ENCODE data around the gene GNG7. TPM values are rescaled to one million over a fixed set of nuclear protein-coding genes. Genes with fewer than 3 reads are reported as not detected.

Gene GNG7
- polyA plus RNA-seq, 1 donor (not counting 4 experiments of a cell fraction or from before 2014, with no cell fraction given): 0.01 TPM

DNA sequence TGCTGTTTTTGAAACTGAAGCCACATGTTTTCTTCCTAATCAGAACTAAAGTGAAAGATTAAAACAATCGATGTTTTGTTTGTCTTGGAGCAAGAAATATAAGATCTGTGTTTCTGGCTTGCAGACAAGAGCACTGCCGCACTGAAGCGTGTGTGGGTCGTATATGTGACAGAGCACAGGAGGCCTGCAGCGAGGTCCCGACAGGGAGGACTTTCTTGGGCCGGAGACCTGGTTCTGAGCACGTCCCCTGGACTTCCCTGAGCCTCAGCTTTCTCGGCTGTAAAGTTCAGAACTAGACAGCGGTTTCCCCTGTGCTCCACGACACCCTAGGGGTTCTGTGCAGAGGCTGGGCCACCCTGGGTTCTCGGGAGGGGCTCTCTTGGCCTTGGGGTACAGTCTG is 166.0 kb downstream of the GNG7 start:
- FAIRE-seq: no peak
- no peak overlapping the region for H2AFZ ChIP-seq (ENCODE audit: control insufficient read depth, low read length)
- DNase-seq (ENCODE audit: low read depth, low spot score): no peak
- dilution Hi-C loops (cut with MboI; ENCODE audit: extremely low pct_ligation_motif_present, low sequenced_read_pairs): no loop called here
- no peaks in the 10 kb centered on the region for H4K20me1 ChIP-seq (ENCODE audit: control insufficient read depth, extremely low read depth, insufficient read depth, low read length)
- no peak overlapping the region for H3K9ac ChIP-seq (ENCODE audit: control insufficient read depth, extremely low read depth, insufficient read depth, low read length)
- no peaks in the 10 kb centered on the region for H3K36me3 ChIP-seq (ENCODE audit: control insufficient read depth in 2 of 2, extremely low read depth in 1 of 2, insufficient read depth in 2 of 2, low read length in 2 of 2)
- H3K9me3 ChIP-seq (ENCODE audit: control insufficient read depth, low read depth, low read length): peaks cover 4% of the 10 kb centered on the region
- H3K4me1 ChIP-seq (ENCODE audit: control insufficient read depth, extremely low read depth, insufficient read depth, low read length): peaks cover 38% of the 10 kb centered on the region
- no peaks in the 10 kb centered on the region for H3K79me2 ChIP-seq (ENCODE audit: control insufficient read depth, insufficient read depth, low read length)
- H3K4me3 ChIP-seq (ENCODE audit: control insufficient read depth in 2 of 3, extremely low read depth in 1 of 3, insufficient read depth in 2 of 3, low read depth in 1 of 3, low read length in 3 of 3): no peak overlapping the region
- no peaks in the 10 kb centered on the region for H3K27me3 ChIP-seq (ENCODE audit: control insufficient read depth, extremely low read depth, insufficient read depth, low read length)
- H3K9me1 ChIP-seq (ENCODE audit: control insufficient read depth, extremely low read depth, insufficient read depth, low read length): no peaks in the 10 kb centered on the region
- no peak overlapping the region for H3K27ac ChIP-seq (ENCODE audit: control insufficient read depth, insufficient read depth, low read length)
- no peak overlapping the region for H3K4me2 ChIP-seq (ENCODE audit: control insufficient read depth, extremely low read depth, insufficient read depth, low read depth, low read length)
- TF ChIP-seq EZH2 (IDR thresholded peaks at IDR 0.05; ENCODE audit: low read length): no peak
- TF ChIP-seq, protein P1, sequence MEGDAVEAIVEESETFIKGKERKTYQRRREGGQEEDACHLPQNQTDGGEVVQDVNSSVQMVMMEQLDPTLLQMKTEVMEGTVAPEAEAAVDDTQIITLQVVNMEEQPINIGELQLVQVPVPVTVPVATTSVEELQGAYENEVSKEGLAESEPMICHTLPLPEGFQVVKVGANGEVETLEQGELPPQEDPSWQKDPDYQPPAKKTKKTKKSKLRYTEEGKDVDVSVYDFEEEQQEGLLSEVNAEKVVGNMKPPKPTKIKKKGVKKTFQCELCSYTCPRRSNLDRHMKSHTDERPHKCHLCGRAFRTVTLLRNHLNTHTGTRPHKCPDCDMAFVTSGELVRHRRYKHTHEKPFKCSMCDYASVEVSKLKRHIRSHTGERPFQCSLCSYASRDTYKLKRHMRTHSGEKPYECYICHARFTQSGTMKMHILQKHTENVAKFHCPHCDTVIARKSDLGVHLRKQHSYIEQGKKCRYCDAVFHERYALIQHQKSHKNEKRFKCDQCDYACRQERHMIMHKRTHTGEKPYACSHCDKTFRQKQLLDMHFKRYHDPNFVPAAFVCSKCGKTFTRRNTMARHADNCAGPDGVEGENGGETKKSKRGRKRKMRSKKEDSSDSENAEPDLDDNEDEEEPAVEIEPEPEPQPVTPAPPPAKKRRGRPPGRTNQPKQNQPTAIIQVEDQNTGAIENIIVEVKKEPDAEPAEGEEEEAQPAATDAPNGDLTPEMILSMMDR (optimal IDR thresholded peaks at IDR 0.05 in 1 of 3, IDR thresholded peaks at IDR 0.05 in 1 of 3, conservative IDR thresholded peaks at IDR 0.05 in 1 of 3; ENCODE audit: extremely low read depth in 1 of 3, insufficient read depth in 2 of 3, low read length in 3 of 3): no peak

DNA sequence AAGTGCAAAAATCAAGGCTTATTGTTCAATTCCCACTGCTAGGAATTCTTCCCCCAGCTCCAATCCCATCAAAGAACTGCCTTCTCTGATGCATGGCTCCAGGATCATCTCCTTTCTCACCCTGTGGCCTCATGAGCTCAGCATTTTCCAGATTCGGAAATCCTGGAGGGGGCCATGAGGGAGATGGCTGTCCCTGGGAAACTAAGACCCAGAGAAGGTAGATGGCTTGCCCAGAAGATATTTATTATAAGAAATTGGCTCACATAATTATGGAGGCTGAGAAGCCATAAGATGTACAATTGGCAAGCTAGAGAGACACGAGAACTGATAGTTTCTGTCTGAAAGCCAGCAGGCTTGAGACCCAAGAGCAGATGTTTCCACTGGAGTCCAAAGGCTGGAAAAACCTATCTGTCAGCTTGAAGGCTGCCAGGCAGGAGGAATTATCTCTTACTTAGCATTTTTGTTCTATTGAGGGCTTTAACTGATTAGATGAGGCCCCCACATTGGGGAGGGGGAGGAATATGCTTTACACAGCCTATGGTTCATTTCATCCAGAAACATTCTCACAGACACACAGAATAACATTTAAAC is 168.0 kb downstream of the GNG7 start:
- Histone ChIP-seq H3K4me2 (ENCODE audit: control insufficient read depth, extremely low read depth, insufficient read depth, low read depth, low read length) (no peak overlapping the region), H3K4me1 (ENCODE audit: control insufficient read depth, extremely low read depth, insufficient read depth, low read length) (peaks cover 30% of the 10 kb centered on the region)

More for the DNA sequence above, 168.0 kb downstream of the GNG7 start:
- Histone ChIP-seq H3K4me3 (ENCODE audit: control insufficient read depth in 2 of 3, extremely low read depth in 1 of 3, insufficient read depth in 2 of 3, low read depth in 1 of 3, low read length in 3 of 3) (no peak overlapping the region), H3K27me3 (ENCODE audit: control insufficient read depth, extremely low read depth, insufficient read depth, low read length) (no peaks in the 10 kb centered on the region), H3K9me1 (ENCODE audit: control insufficient read depth, extremely low read depth, insufficient read depth, low read length) (no peaks in the 10 kb centered on the region), H3K79me2 (ENCODE audit: control insufficient read depth, insufficient read depth, low read length) (no peaks in the 10 kb centered on the region), H4K20me1 (ENCODE audit: control insufficient read depth, extremely low read depth, insufficient read depth, low read length) (no peaks in the 10 kb centered on the region), H3K27ac (ENCODE audit: control insufficient read depth, insufficient read depth, low read length) (no peak overlapping the region), H2AFZ (ENCODE audit: control insufficient read depth, low read length) (no peak overlapping the region), H3K9ac (ENCODE audit: control insufficient read depth, extremely low read depth, insufficient read depth, low read length) (no peak overlapping the region), H3K9me3 (ENCODE audit: control insufficient read depth, low read depth, low read length) (peaks cover 4% of the 10 kb centered on the region), H3K36me3 (ENCODE audit: control insufficient read depth in 2 of 2, extremely low read depth in 1 of 2, insufficient read depth in 2 of 2, low read length in 2 of 2) (no peaks in the 10 kb centered on the region)
- dilution Hi-C loops (cut with MboI; ENCODE audit: extremely low pct_ligation_motif_present, low sequenced_read_pairs): no loop called here
- DNase-seq (ENCODE audit: low read depth, low spot score) (no peak), FAIRE-seq (no peak)
- TF ChIP-seq EZH2 (IDR thresholded peaks at IDR 0.05; ENCODE audit: low read length): no peak
- TF ChIP-seq, protein P1 (optimal IDR thresholded peaks at IDR 0.05 in 1 of 3, IDR thresholded peaks at IDR 0.05 in 1 of 3, conservative IDR thresholded peaks at IDR 0.05 in 1 of 3; ENCODE audit: extremely low read depth in 1 of 3, insufficient read depth in 2 of 3, low read length in 3 of 3): no peak
